ENCODE measurements around the gene FBXL12.
"Not testable (repeated sequence)": the region's sequence is repeated elsewhere in the genome, so short reads cannot be mapped to it uniquely, and the experiment has no call there.

- not testable (repeated sequence) for TF ChIP-seq CTCF (IDR thresholded peaks at IDR 0.05; ENCODE audit: low read length); EZH2 (IDR thresholded peaks at IDR 0.05; ENCODE audit: borderline replicate concordance, low read length)
Measured at GRCh38 chr19:9843626-9844273, 24.9 kb upstream of the FBXL12 start.

All from OCI-LY1 (cell line).